Mononuclear cell (primary cell): ENCODE results near the gene B3GNT3. TPM values are rescaled to one million over a fixed set of nuclear protein-coding genes. Genes with fewer than 3 reads are reported as not detected.
"Not testable (repeated sequence)": the region's sequence is repeated elsewhere in the genome, so short reads cannot be mapped to it uniquely, and the experiment has no call there.

Experiments used
- H3K27me3 ChIP-seq: 2 replicates; pipeline ENCODE4 v1.6.0; 2011; ENCODE audit warnings: low read length, control low read depth; ENCODE audit not compliant: insufficient read depth
- H3K4me1 ChIP-seq: 2 replicates; pipeline ENCODE4 v1.5.1; 2011; ENCODE audit warnings: mild to moderate bottlenecking, low read length, control low read depth; ENCODE audit not compliant: insufficient read depth
- H3K4me3 ChIP-seq: 2 replicates; pipeline ENCODE4 v1.5.1; 2011; ENCODE audit warnings: mild to moderate bottlenecking, low read length, moderate library complexity
- H3K9me3 ChIP-seq: 2 replicates; pipeline ENCODE4 v1.5.1; 2011; ENCODE audit warnings: low read depth, mild to moderate bottlenecking, control low read depth, low read length
- total RNA-seq: library from RNA; depleted of rRNA; stranded (reverse); fragments of >200 nt; gene quantifications from one replicate; pipeline ENCODE4 v1.2.3, GENCODE V29; 2012

B3GNT3 gene
- total RNA-seq, 1 donor = 0.10 TPM

DNA sequence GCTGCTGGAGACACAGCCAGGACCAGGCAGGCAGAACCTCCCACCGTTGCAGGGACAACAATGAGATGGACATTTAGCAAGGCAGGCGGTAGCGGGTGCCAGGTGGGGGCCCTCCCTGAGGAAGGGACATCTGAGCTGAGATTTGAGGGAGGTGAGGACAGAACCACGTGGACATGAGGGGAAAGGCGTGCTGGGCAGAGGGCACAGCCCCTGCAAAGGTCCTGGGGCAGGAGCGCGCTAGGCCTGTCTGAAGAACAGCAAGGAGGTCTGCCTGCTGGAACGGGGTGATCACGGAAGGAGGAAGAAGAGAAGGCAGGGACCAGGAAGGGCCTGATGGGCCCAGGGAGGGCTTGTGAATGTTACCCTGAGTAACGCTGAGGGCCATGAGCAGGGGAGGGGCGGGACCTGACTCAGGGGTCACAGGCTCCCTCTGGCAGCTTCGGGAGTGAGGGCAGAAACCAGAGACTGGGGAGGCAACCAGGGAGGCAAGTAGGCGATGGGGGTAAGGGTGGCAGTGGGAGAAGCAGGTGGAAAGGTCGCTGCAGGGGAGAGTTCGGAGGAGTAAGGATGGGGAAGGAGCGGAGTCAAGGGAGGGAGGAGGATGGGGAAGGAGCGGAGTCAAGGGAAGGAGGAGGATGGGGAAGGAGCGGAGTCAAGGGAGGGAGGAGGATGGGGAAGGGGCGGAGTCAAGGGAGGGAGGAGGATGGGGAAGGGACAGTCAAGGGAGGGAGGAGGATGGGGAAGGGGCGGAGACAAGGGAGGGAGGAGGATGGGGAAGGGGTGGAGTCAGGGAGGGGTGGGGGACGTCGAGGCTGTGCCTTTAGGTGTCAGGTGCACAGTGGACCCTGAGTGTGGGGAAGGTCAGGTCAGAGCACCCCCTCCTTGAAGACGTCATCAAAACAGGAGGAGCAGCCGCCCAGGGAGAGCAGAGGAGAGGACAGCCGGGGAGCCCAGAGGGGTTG, 15.7 kb upstream of the B3GNT3 start:
- Histone ChIP-seq H3K27me3 (no peaks in the 10 kb centered on the region), H3K4me3 (peak overlapping the region; percentile 9), H3K9me3 (no peaks in the 10 kb centered on the region), H3K4me1 (peaks cover 18% of the 10 kb centered on the region)

DNA sequence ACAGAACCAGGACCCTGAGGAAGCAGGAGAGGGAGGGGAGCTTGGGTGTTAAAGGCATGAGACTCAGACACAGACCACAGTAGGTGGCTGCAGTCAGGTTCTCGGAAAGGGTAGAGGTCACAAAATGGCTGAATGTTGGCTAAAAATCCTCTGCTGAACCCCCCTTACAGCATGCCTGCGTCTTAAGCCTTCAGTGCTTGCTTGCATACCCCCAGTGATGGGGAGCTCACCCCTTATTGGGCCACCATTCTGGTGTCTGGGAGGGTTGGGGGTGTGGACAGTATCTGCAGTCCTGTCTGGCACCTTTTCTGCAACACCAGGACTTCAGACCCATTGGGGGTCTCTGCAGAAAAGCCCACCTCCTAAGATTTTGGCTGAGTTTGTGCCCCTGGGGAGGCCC, 14.2 kb upstream of the B3GNT3 start:
- Histone ChIP-seq H3K4me3 (no peak overlapping the region), H3K4me1 (peaks cover 17% of the 10 kb centered on the region), H3K27me3 (no peaks in the 10 kb centered on the region), H3K9me3 (no peaks in the 10 kb centered on the region)

- H3K9me3 ChIP-seq, H3K4me1 ChIP-seq, H3K4me3 ChIP-seq, H3K27me3 ChIP-seq: not testable (repeated sequence)
These were observed 11.2 kb upstream of the B3GNT3 start for GRCh38 chr19:17783721-17784120.

DNA sequence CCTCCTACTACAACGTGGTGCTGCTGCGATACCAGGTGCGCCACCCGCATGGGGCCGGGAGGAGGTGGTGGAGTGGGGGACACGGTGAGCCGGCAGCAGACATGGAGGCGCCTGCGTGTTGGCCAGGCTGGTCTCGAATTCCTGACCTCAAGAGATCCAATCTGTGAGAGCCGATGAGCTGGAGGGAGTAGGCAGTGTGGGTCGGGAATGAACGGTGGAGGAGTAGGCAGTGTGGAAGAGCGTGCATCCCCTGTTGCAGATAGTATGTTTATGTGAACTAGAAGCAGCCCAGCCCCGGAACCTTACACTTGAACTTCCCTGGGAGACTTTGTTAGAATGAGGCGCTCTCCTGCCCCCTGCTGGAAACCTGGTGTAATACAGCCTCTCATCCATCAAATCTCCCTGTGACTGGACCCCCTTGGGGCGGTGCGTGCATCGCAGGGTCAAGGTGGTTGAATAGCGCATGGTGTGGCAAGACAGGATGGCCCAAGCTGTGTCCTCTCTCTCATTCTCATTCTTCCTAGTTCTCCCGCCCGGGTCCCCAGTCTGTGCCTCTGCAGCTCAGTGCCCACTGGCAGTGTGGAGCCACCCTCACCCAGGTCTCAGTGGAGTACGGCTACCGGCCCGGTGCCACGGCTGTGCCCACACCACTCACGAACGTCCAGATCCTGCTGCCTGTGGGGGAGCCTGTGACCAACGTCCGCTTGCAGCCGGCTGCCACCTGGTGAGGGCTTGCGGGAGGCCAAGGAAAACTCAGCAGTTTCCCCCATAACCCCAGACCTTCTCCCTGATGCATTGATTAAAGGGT, 10.5 kb upstream of the B3GNT3 start:
- Histone ChIP-seq H3K27me3 (no peaks in the 10 kb centered on the region), H3K4me1 (peaks cover 4% of the 10 kb centered on the region), H3K9me3 (no peaks in the 10 kb centered on the region), H3K4me3 (no peak overlapping the region)

GRCh38 chr19:17787274-17787913, 7.5 kb upstream of the B3GNT3 start:
- Histone ChIP-seq H3K27me3 (no peaks in the 10 kb centered on the region), H3K4me1 (peaks cover 12% of the 10 kb centered on the region), H3K9me3 (no peaks in the 10 kb centered on the region), H3K4me3 (no peak overlapping the region)

GRCh38 chr19:17788632-17789031, 6.3 kb upstream of the B3GNT3 start:
- H3K27me3 ChIP-seq = no peaks in the 10 kb centered on the region
- H3K4me3 ChIP-seq = no peak overlapping the region
- H3K9me3 ChIP-seq = no peaks in the 10 kb centered on the region
- peaks cover 12% of the 10 kb centered on the region for H3K4me1 ChIP-seq

DNA sequence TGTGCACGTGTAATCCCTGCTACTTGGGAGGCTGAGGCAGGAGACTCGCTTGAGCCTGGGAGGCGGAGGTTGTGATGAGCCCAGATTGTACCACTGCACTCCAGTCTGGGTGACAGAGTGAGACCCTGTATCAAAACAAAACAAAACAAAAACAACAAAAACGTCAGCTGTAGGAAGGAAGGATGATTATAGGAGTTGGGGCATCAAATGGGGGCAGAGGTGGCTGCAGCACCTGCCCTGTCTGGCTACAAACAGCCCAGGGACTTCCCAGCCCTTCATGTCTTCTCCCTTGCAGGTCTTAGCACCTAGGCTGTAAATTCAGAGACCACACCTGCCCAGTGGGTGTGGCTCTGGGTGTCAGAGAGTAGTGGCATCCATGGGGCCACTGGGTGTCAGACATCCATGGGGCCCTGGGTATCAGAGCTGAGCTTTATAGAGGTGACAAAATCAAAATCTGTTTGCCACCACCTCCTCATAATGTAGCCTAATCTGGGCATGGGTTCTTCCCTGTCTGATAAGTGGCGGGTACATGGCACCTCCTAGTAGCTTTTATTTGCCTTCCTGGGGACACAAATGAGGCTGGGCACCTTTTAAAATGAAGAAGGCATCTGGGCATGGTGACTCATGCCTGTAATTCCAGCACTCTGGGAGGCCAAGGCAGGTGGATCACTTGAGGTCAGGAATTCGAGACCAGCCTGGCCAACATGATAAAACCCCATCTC, 4.7 kb upstream of the B3GNT3 start:
- H3K4me3 ChIP-seq = no peak overlapping the region
- H3K9me3 ChIP-seq = no peaks in the 10 kb centered on the region
- H3K4me1 ChIP-seq = peaks cover 16% of the 10 kb centered on the region
- H3K27me3 ChIP-seq = peaks cover 13% of the 10 kb centered on the region

GRCh38 chr19:17794412-17794730, 567 bp upstream of the B3GNT3 start:
- Histone ChIP-seq H3K27me3 (peaks cover 20% of the 10 kb centered on the region), H3K4me3 (no peak overlapping the region), H3K4me1 (peaks cover 34% of the 10 kb centered on the region), H3K9me3 (no peaks in the 10 kb centered on the region)

GRCh38 chr19:17795495-17795856, 538 bp downstream of the B3GNT3 start:
- H3K27me3 ChIP-seq = peaks cover 20% of the 10 kb centered on the region
- H3K4me1 ChIP-seq = peaks cover 34% of the 10 kb centered on the region
- no peaks in the 10 kb centered on the region for H3K9me3 ChIP-seq
- no peak overlapping the region for H3K4me3 ChIP-seq

DNA sequence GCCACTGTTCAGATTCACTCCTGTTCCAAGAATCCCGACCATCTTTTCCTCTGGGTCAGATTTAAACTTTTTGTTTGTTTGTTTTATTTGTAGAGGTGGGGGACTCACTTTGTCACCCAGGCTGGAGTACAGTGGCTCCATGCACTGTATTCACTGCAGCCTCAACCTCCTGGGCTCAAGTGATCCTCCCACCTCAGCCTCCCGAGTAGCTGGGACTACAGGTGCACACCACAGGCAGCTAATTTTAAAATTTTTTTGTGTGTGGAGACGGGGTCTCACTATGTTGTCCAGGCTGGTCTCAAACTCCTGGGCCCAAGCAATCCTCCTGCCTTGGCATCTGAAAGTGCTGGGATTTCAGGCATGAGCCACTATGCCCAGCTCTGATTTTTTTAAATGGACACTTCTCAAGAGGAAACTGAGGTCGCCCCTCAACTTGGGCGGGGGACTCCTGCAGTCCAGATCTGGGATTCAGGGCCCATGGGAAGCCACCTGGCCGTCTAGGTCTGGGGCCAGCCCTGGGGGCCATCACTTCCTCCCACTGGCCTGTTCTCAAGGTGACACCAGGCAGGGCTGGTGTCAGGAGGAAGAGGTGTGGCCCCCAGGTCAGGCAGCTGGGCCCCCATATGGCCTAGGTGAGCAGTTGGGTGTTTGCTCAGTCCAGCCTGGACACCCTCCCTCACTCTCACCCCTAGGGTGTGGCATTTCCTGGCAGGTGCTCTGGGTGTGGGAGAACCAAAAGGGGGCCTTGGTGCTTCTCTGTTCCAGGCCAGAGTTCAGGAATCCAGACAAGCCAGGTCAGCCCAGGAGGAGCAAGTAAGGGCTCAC, 1.3 kb downstream of the B3GNT3 start:
- Histone ChIP-seq H3K4me1 (peaks cover 32% of the 10 kb centered on the region), H3K4me3 (no peak overlapping the region)

GRCh38 chr19:17796838-17797423, 2.0 kb downstream of the B3GNT3 start:
- peaks cover 26% of the 10 kb centered on the region for H3K4me1 ChIP-seq
- H3K27me3 ChIP-seq = peaks cover 20% of the 10 kb centered on the region
- H3K4me3 ChIP-seq = no peak overlapping the region
- no peaks in the 10 kb centered on the region for H3K9me3 ChIP-seq

More for the DNA sequence above, 1.3 kb downstream of the B3GNT3 start:
- H3K27me3 ChIP-seq = peaks cover 20% of the 10 kb centered on the region
- H3K9me3 ChIP-seq = no peaks in the 10 kb centered on the region

- Histone ChIP-seq H3K4me1 (peaks cover 29% of the 10 kb centered on the region), H3K4me3 (no peak overlapping the region), H3K27me3 (peaks cover 20% of the 10 kb centered on the region), H3K9me3 (no peaks in the 10 kb centered on the region)
These were observed 2.7 kb downstream of the B3GNT3 start for GRCh38 chr19:17797424-17798201.

DNA sequence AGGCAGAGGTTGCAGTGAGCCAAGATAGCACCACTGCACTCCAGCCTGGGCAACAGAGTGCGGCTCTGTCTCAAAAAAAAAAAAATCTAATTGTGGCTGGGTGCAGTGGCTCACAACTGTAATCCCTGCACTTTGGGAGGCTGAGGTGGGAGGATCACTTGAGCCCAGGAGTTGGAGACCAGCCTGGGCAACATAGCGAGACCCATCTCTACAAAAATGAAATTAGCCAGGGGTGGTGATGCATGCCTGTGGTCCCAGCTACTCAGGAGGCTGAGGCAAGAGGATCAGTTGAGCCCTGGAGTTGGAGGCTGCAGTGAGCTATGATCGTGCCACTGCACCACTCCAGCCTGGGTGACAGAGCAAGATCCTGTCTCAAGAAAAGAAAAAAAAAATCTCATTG, 3.7 kb downstream of the B3GNT3 start:
- H3K4me1 ChIP-seq = peaks cover 39% of the 10 kb centered on the region
- peaks cover 20% of the 10 kb centered on the region for H3K27me3 ChIP-seq

More for the DNA sequence above, 3.7 kb downstream of the B3GNT3 start:
- H3K4me3 ChIP-seq, H3K9me3 ChIP-seq: not testable (repeated sequence)
